MM.1S (cell line): ENCODE data around the gene ANXA6.

ENCODE experiments used
- EZH2 ChIP-seq: fragments of 300-600 bp; sonication (generic); optimal IDR thresholded peaks from 2 replicates; pipeline ENCODE3; 2017; ENCODE audit warnings: low read depth, mild to moderate bottlenecking, antibody characterized with exemption, low read length, mixed read lengths
- TF ChIP-seq, protein P1 (sequence below): fragments of 300-600 bp; sonication (generic); IDR thresholded peaks from 2 replicates; pipeline ENCODE4 v1.5.1; 2016; ENCODE audit warnings: antibody characterized with exemption, low read length, mixed read lengths

GRCh38 chr5:151086905-151087360 is 70.6 kb downstream of the ANXA6 start:
- TF ChIP-seq, protein P1, sequence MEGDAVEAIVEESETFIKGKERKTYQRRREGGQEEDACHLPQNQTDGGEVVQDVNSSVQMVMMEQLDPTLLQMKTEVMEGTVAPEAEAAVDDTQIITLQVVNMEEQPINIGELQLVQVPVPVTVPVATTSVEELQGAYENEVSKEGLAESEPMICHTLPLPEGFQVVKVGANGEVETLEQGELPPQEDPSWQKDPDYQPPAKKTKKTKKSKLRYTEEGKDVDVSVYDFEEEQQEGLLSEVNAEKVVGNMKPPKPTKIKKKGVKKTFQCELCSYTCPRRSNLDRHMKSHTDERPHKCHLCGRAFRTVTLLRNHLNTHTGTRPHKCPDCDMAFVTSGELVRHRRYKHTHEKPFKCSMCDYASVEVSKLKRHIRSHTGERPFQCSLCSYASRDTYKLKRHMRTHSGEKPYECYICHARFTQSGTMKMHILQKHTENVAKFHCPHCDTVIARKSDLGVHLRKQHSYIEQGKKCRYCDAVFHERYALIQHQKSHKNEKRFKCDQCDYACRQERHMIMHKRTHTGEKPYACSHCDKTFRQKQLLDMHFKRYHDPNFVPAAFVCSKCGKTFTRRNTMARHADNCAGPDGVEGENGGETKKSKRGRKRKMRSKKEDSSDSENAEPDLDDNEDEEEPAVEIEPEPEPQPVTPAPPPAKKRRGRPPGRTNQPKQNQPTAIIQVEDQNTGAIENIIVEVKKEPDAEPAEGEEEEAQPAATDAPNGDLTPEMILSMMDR, result no peak
- no peak for TF ChIP-seq EZH2
